ENCODE results near the gene BRD7. TPM values are rescaled to one million over a fixed set of nuclear protein-coding genes. Genes with fewer than 3 reads are reported as not detected.

The BRD7 gene
- total RNA-seq, 4 donors from 2014 or later = 29.9 to 58.0 (median 38.5) TPM

DNA sequence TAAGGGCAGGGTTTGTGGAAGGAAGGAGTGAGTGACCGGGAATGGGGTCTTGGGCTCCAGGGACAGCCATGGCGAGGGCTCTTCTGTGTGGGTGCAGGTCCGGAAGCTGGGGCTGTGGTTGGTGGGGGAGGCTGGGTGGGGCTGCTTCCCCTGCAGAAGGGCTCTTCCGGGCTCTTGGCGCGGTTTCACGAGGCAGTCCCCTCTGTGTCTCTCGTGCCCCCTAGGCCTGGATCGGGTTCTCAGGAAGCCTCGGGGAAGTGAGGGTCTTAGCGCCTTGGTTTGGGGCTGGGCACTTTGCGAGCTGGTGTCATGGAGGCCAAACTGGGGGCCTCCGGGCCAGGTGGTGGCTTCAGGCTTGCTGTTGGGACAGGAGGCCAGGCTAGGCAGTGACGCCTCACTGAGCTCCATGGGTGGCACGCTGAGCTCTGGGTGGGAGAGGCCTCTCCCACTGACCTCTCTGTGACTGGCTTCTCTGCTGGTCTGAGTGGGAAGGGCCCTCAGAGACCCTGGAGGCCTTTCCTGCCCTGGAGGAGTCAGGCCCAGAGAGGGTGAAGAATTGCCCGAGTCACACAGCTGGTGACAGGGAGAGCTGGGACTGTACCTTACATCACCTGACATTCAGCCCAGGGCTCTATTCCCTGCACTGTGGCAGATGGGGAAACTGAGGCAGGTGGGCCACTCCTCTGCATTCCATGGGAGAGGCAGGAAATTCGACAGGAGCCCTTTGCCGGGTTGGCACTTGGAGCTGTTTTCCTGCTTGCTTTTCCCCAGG, 94.3 kb downstream of the BRD7 start:
- WGBS, 2 donors (ENCODE audit: low coverage in 1 of 2) = 70 to 80% methylated on average over 1 to 16 of the region's 18 CpGs
- peak overlapping the region; percentile 61 to 81 (median 79) for H3K27ac ChIP-seq

GRCh38 chr16:50273888-50274325, 94.9 kb downstream of the BRD7 start:
- Histone ChIP-seq H3K4me1 (peaks cover 0 to 19% (median 4%) of the 10 kb centered on the region in 4 donors), H3K27ac (peak overlapping the region; percentile 61 to 81 (median 79)), H3K27me3 (no peaks in the 10 kb centered on the region), H3K4me3 (peak overlapping the region in 2 of 4 donors; percentile 23 to 37), H3K9me3 (no peaks in the 10 kb centered on the region), H3K36me3 (no peaks in the 10 kb centered on the region)
- peak; percentile 60 for DNase-seq
- in situ Hi-C loops (cut with MboI; ENCODE audit: low pct_ligation_motif_present in 1 of 4, low pct_unique_long_range_greater_than_20kb in 1 of 4, low sequenced_read_pairs in 3 of 4) (no loop called here), intact Hi-C loops (cut with DNase I; ENCODE audit: low total_unique reads) (no loop called here)
- 52% methylated on average over 13 of the region's 13 CpGs; no CpG with 5 or more reads in 1 of the 2 donors for WGBS, 2 donors (ENCODE audit: low coverage in 1 of 2)
- no peak for TF ChIP-seq POLR2A (IDR thresholded peaks at IDR 0.05)
- TF ChIP-seq CTCF (IDR thresholded peaks at IDR 0.05) = no peak
- TF ChIP-seq POLR2AphosphoS5 (IDR thresholded peaks at IDR 0.05) = no peak
- no peak for TF ChIP-seq EP300 (IDR thresholded peaks at IDR 0.05; ENCODE audit: low read depth)

More for the DNA sequence above, 94.3 kb downstream of the BRD7 start:
- no peaks in the 10 kb centered on the region for H3K27me3 ChIP-seq
- no peaks in the 10 kb centered on the region for H3K9me3 ChIP-seq
- DNase-seq = peak; percentile 49
- no peaks in the 10 kb centered on the region for H3K36me3 ChIP-seq
- in situ Hi-C loops (cut with MboI; ENCODE audit: low pct_ligation_motif_present in 1 of 4, low pct_unique_long_range_greater_than_20kb in 1 of 4, low sequenced_read_pairs in 3 of 4) (no loop called here), intact Hi-C loops (cut with DNase I; ENCODE audit: low total_unique reads) (no loop called here)
- no peak for TF ChIP-seq CTCF (IDR thresholded peaks at IDR 0.05)
- no peak for TF ChIP-seq POLR2A (IDR thresholded peaks at IDR 0.05)
- TF ChIP-seq POLR2AphosphoS5 (IDR thresholded peaks at IDR 0.05) = no peak
- no peak for TF ChIP-seq EP300 (IDR thresholded peaks at IDR 0.05; ENCODE audit: low read depth)
- H3K4me1 ChIP-seq = peaks cover 0 to 25% (median 7%) of the 10 kb centered on the region in 4 donors
- H3K4me3 ChIP-seq = peak overlapping the region in 3 of 4 donors; percentile 15 to 37 (median 23)

DNA sequence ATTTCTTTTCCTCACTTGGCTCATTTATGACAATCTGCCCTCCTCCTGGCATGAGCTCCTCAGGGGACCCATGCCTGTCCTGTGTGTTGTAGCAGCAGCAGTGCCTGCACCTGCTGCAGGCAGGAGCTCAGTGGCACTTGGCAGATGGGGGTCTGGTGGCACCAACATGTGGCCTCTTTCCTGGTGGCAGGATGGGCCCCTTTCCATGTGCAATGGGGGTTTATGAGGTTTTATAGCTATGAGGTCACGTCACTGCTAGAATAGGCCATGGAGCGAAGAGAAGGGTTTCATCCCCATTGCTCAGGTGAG, 95.5 kb downstream of the BRD7 start:
- Histone ChIP-seq H3K27ac (peak overlapping the region in 2 of 4 donors; percentile 61 to 77), H3K4me3 (no peak overlapping the region), H3K9me3 (no peaks in the 10 kb centered on the region), H3K27me3 (no peaks in the 10 kb centered on the region), H3K4me1 (peaks cover 0 to 19% (median 3%) of the 10 kb centered on the region in 4 donors), H3K36me3 (no peaks in the 10 kb centered on the region)
- intact Hi-C loops (cut with DNase I; ENCODE audit: low total_unique reads) (no loop called here), in situ Hi-C loops (cut with MboI; ENCODE audit: low pct_ligation_motif_present in 1 of 4, low pct_unique_long_range_greater_than_20kb in 1 of 4, low sequenced_read_pairs in 3 of 4) (no loop called here)
- no peak for DNase-seq
- TF ChIP-seq CTCF (IDR thresholded peaks at IDR 0.05) = no peak
- no peak for TF ChIP-seq EP300 (IDR thresholded peaks at IDR 0.05; ENCODE audit: low read depth)
- no peak for TF ChIP-seq POLR2AphosphoS5 (IDR thresholded peaks at IDR 0.05)
- TF ChIP-seq POLR2A (IDR thresholded peaks at IDR 0.05) = no peak
- 91% methylated on average over 2 of the region's 2 CpGs; no CpG with 5 or more reads in 1 of the 2 donors for WGBS, 2 donors (ENCODE audit: low coverage in 1 of 2)

GRCh38 chr16:50272687-50273381, 96.0 kb downstream of the BRD7 start:
- Histone ChIP-seq H3K36me3 (no peaks in the 10 kb centered on the region), H3K4me1 (peaks cover 0 to 24% (median 4%) of the 10 kb centered on the region in 4 donors), H3K4me3 (no peak overlapping the region), H3K27ac (no peak overlapping the region), H3K9me3 (no peaks in the 10 kb centered on the region), H3K27me3 (no peaks in the 10 kb centered on the region)
- 91% methylated on average over 5 of the region's 5 CpGs; no CpG with 5 or more reads in 1 of the 2 donors for WGBS, 2 donors (ENCODE audit: low coverage in 1 of 2)
- in situ Hi-C loops (cut with MboI; ENCODE audit: low pct_ligation_motif_present in 1 of 4, low pct_unique_long_range_greater_than_20kb in 1 of 4, low sequenced_read_pairs in 3 of 4) (no loop called here), intact Hi-C loops (cut with DNase I; ENCODE audit: low total_unique reads) (no loop called here)
- TF ChIP-seq POLR2A (IDR thresholded peaks at IDR 0.05) (no peak), EP300 (IDR thresholded peaks at IDR 0.05; ENCODE audit: low read depth) (no peak), CTCF (IDR thresholded peaks at IDR 0.05) (no peak), POLR2AphosphoS5 (IDR thresholded peaks at IDR 0.05) (no peak)
- no peak for DNase-seq

Measured in transverse colon (tissue), 4 donors.